Measurements from ENCODE around the gene SEPTIN2.
"Not testable (repeated sequence)": the region's sequence is repeated elsewhere in the genome, so short reads cannot be mapped to it uniquely, and the experiment has no call there.

GRCh38 chr2:241392753-241393152 lies 77.0 kb downstream of the SEPTIN2 start:
- TF ChIP-seq CTCF (IDR thresholded peaks at IDR 0.05; ENCODE audit: borderline replicate concordance, extremely low read depth, low read length, poor library complexity, severe bottlenecking); EZH2 (IDR thresholded peaks at IDR 0.05; ENCODE audit: borderline replicate concordance, low read depth, low read length, severe bottlenecking): not testable (repeated sequence)
